HTR-8/SVneo (cell line): ENCODE data around the gene GRK3.
"Not testable (repeated sequence)": the region's sequence is repeated elsewhere in the genome, so short reads cannot be mapped to it uniquely, and the experiment has no call there.

Experiments used
- DNase-seq: peaks from one replicate; pipeline ENCODE4 v3.0.0; 2011; ENCODE audit warnings: low spot score, mixed read lengths; ENCODE audit not compliant: insufficient read length
- FAIRE-seq: peaks from 2 replicates; lab custom pipeline; 2011; peaks lifted over from hg19 to GRCh38; lab: Jason Lieb, UNC

Gene GRK3

GRCh38 chr22:25546751-25547150, 17.7 kb upstream of the GRK3 start:
- DNase-seq (no peak), FAIRE-seq (no peak)

DNA sequence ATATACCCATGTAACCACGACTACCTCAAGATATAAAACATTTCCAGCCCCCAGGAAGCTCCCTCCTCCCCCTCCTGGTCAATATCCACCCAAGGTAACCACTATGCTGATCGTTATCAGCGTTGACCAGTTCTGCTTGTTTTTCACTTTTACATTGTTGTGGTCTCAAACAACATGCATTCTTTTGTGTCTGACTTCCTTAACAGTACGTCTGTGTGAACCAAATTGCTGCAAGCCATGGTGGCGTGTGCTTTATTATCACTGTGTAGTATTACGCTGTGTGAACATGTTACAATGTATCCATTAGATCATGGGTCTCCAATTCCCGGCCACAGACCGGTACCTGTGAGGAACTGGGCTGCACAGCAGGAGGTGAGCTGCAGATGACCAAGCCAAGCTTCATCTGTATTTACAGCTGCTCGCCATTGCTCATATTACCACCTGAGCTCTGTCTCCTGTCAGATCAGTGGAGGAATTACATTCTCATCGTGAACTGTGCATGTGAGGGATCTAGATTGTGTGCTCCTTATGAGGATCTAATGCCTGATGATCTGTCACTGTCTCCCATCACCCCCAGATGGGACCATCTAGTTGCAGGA, 15.5 kb upstream of the GRK3 start:
- FAIRE-seq (no peak), DNase-seq (no peak)

DNA sequence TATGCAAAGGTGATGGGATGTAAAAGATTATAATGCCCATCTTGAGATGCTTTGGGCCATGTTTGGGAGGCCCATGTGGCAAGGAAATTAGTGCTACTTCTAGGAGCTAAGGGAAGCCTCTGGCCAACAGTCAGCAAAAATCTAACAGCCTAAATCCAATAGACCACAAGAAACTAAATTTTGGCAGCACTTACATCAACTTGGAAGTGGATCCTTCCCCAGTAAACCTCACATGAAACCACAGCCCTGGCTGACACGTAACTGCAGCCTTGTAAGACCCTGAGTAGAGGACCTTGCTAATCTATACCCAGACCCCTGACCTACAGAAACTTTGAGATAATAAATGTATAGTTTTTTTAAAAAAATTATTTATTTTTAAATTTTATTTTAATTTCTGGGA, 13.1 kb upstream of the GRK3 start:
- DNase-seq, result no peak
- FAIRE-seq, result no peak

DNA sequence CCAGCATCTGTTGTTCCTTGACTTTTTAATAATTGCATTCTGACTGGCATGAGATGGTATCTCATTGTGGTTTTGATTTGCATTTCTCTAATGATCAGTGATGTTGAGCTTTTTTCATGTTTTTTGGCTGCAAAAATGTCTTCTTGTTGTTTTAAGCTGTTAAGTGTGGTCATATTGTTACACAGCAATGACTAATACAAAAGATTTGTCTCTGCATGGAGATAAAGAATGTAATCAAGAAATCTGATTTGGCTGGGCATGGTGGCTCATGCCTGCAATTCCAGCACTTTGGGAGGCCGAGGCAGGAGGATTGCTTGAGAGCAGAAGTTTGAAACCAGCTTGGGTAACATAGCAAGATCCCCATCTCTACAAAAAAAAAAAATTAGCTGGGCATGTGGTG, 12.1 kb upstream of the GRK3 start:
- FAIRE-seq, DNase-seq: not testable (repeated sequence)

GRCh38 chr22:25553131-25553530, 11.3 kb upstream of the GRK3 start:
- FAIRE-seq (no peak), DNase-seq (no peak)

GRCh38 chr22:25554238-25554671, 10.2 kb upstream of the GRK3 start:
- FAIRE-seq (no peak), DNase-seq (no peak)

GRCh38 chr22:25554689-25555088, 9.8 kb upstream of the GRK3 start:
- DNase-seq (no peak), FAIRE-seq (no peak)

DNA sequence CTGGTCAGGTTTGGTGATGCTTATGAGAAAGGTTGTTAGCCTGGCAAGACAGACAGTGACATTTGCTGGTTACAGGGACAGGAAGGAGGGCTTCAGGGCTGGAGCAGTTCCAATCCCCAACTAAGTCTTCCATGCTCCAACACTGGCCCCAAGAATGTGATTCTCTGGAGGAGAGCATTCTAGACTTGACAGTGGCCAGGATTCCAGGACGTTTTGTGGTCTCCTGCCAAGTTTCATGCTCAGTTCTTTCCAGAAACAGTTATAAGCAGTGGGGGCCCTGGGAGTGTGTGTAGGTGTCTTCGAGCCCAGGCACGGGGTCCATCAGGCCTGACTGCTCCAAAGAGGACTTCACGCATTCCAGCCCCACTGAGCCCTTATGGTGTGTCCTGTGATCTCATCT, 8.9 kb upstream of the GRK3 start:
- DNase-seq (no peak), FAIRE-seq (no peak)

GRCh38 chr22:25557218-25557617, 7.3 kb upstream of the GRK3 start:
- DNase-seq (no peak), FAIRE-seq (no peak)

- no peak for FAIRE-seq
- no peak for DNase-seq
Measured at GRCh38 chr22:25558341-25558740, 6.1 kb upstream of the GRK3 start.

DNA sequence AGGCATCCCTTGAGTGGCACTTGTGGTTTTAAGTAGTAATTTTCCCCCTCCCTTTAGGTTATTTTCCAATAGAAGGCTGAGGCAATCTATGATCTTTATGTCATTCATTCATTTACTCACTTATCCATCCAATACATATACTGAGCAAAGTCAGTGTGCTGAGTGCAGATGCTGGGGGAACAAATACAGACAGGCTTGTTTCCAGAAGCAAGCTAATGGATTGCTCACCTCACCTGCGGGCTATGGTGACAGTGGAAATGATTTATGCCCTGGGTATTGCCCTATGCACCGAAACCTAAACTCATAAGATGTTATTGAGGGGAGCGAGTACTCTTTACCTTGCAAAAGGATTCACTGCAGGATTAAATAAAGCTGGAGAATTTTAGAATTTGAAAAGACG, 4.6 kb upstream of the GRK3 start:
- FAIRE-seq, DNase-seq: not testable (repeated sequence)

DNA sequence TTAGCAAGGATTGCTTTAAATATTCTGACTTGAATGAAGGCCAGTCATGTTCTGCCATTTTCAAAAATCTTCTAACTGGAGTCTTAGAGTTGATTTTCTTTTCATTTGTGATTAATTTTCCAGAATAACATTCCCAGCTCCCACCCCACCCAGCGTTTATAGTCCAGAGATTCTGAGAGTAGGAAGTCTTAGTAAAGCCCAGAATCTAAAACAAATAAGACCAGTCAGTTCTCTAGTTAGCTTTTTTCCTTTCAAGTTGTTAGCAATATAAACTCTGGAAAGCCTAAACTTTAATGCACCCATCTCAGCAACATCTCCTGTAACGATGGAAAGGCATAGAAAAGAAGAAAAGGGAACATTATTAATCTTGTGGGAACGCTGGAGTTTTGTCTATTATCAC, 3.3 kb upstream of the GRK3 start:
- not testable (repeated sequence) for DNase-seq, FAIRE-seq

DNA sequence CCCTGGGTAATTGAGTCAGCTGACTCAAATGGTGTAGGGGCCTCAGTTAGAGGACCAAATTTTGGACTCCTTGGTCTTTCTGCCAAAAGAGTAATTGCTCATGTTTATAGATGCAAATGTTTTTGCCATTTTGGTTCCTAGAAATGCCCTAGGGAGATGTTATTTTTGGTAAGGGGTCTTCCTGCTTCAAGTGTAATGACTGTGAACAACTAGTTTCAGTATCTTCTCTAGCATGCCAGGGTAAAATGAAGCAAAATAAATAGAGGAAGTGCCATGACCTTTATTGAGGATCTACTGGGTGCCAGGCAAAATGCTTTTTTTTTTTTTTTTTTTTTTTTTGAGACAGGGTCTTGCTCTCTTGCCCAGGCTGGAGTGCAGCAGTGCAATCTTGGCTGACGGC, 2.5 kb upstream of the GRK3 start:
- FAIRE-seq, DNase-seq: not testable (repeated sequence)

GRCh38 chr22:25562966-25563760, 1.3 kb upstream of the GRK3 start:
- not testable (repeated sequence) for DNase-seq, FAIRE-seq

DNA sequence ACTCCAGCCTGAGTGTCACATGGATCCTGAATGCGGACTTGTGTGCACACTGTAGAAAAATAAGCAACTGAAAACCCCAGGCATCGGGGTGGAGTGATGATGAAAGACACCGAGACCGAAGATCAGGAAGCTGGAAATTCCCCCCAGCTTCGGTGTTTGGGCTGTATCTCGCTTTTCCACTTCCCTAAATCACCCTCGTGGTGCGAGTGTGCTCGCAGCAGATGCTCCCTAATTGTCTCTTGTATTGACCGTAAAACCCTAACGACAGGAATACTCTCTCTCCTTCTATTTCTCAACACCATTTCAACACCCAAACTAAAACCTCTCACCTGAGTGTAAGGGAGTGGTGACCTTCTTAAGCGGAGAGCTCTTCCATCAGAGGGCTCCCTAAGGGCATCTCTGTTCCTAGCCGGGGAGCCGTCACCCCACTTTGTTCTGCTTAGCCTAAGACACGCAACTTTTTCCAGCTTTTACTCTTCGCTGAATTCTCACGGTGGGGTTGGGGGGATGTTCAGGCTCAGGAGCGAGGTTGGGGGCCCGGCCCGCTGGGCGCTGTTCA, 635 bp upstream of the GRK3 start:
- FAIRE-seq, result no peak
- no peak for DNase-seq

DNA sequence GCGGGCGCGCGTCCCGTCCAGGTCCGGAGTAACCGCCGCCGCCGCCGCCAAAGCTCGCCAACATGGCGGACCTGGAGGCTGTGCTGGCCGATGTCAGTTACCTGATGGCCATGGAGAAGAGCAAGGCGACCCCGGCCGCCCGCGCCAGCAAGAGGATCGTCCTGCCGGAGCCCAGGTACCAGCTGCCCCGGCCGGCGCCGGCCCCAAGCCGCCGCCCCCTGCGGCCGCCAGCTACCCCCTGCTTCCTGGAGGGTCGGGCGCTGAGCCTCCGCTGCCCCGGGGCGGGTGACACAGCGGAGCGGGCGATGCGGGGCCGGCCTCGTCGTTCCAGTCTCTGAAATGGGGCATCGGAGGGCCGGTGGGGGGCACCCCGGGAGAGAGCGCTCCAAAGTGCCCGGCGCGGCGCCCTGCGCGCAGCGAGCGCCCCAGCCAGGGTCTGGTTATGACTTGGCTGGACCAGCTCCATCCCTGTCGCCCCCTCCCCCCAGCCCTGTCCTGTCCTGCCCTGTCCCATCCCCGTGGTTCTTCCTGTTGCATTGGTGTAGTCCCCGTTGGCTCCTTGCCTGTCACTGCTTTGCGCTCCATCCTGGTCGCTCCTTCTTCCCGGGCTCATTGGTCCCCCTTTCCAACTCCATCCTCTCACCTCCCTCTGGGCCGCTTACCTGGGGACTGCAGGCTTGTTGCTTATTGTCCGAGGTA, 653 bp downstream of the GRK3 start:
- DNase-seq, result no peak
- FAIRE-seq, result no peak

GRCh38 chr22:25566186-25566897, 1.9 kb downstream of the GRK3 start:
- FAIRE-seq (no peak), DNase-seq (no peak)

- DNase-seq (no peak), FAIRE-seq (no peak)
Measured at GRCh38 chr22:25566898-25567235, 2.4 kb downstream of the GRK3 start.

DNA sequence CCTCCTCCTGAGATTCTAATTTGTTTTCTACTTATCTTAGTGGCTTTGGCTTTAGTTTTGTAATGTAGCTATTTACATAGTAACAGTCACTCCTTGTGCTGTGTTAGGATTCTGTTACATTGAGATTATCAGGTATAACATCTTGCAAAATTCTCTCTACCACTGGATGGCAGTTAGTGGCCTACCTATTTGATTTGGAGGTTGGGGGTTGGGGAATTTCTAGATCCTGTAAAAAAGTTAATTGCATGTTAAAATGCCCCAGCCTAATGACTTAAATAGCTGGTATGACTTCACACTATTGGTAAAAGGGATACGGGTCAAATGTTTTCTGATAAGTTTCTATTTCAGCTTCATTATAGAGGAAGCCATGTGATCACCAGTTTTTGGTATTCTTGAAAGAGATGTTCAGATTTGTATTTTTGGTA, 2.8 kb downstream of the GRK3 start:
- no peak for DNase-seq
- no peak for FAIRE-seq

GRCh38 chr22:25568066-25568465, 3.6 kb downstream of the GRK3 start:
- not testable (repeated sequence) for DNase-seq, FAIRE-seq
